ENCODE measurements around the gene WDFY2.

- TF ChIP-seq CTCF (IDR thresholded peaks at IDR 0.05) (no peak), EP300 (IDR thresholded peaks at IDR 0.05) (no peak)
Measured at GRCh38 chr13:51619614-51620013, 35.4 kb downstream of the WDFY2 start.

All from upper lobe of left lung (tissue), 4 donors.